C4-2B (cell line): Measurements from ENCODE around the gene DNAJC15.

Experiments
- CTCF ChIP-seq: fragments of 450-650 bp; conservative IDR thresholded peaks from 2 replicates; pipeline ENCODE4 v1.5.1; 2017; ENCODE audit warnings: mild to moderate bottlenecking
- ZFX ChIP-seq: fragments of 450-650 bp; IDR thresholded peaks from 2 replicates; pipeline ENCODE4 v1.6.1; 2017

DNA sequence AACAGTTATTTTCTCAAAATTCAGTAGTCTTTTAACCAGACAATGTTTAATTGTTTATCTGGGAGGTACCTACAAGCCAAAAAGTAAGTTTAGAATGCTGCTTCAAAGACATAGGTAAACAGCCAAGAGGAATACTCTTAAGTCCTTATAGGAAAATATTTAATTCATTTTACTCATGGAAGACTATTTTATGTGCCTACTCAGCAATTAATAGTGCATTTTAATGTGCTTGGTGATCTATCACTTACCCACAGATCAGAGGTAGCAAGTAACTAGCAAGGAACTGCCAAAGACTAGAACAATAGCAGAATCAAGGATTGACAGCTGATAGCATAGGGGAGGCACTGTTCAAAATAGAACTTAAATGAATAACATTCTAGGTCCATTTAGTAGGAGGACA, 60.4 kb downstream of the DNAJC15 start:
- TF ChIP-seq CTCF (no peak), ZFX (no peak)
